GM23248 (cell line): ENCODE data around the gene TRAF3. TPM values are rescaled to one million over a fixed set of nuclear protein-coding genes. Genes with fewer than 3 reads are reported as not detected.

Experiments used
- DNase-seq: peaks from one replicate; pipeline ENCODE4 v3.0.0-alpha.2; 2015
- H2AFZ ChIP-seq: fragments of 200-600 bp; sonication (generic); 2 replicates; pipeline ENCODE4 v1.6.1; 2016; ENCODE audit warnings: antibody characterized with exemption
- H3F3A ChIP-seq: fragments of 200-600 bp; sonication (generic); 2 replicates; pipeline ENCODE4 v1.6.1; 2016; ENCODE audit warnings: mild to moderate bottlenecking, antibody characterized with exemption, mixed run types; ENCODE audit not compliant: insufficient read depth
- H3K27ac ChIP-seq: fragments of 200-600 bp; sonication (generic); 2 replicates; pipeline ENCODE4 v1.5.1; 2016; ENCODE audit warnings: mild to moderate bottlenecking
- H3K27me3 ChIP-seq: fragments of 200-600 bp; sonication (generic); replicated peaks from 2 replicates; pipeline ENCODE4 v1.6.1; 2016; ENCODE audit warnings: mild to moderate bottlenecking; ENCODE audit not compliant: insufficient read depth
- H3K36me3 ChIP-seq: fragments of 200-600 bp; sonication (generic); 2 replicates; pipeline ENCODE4 v1.6.1; 2016; ENCODE audit warnings: low read depth, mild to moderate bottlenecking
- H3K4me1 ChIP-seq: fragments of 200-600 bp; sonication (generic); 2 replicates; pipeline ENCODE4 v1.6.1; 2016; ENCODE audit warnings: mild to moderate bottlenecking; ENCODE audit not compliant: insufficient read depth
- H3K4me2 ChIP-seq: fragments of 200-600 bp; sonication (generic); one replicate; pipeline ENCODE4 v1.6.1; 2016; ENCODE audit warnings: mild to moderate bottlenecking; ENCODE audit not compliant: unreplicated experiment
- H3K4me3 ChIP-seq: fragments of 200-600 bp; sonication (generic); 2 replicates; pipeline ENCODE4 v1.5.1; 2016; ENCODE audit warnings: mild to moderate bottlenecking
- H3K79me2 ChIP-seq: fragments of 200-600 bp; sonication (generic); 2 replicates; pipeline ENCODE4 v1.6.1; 2016; ENCODE audit warnings: mild to moderate bottlenecking; ENCODE audit not compliant: insufficient read depth
- H3K9ac ChIP-seq: fragments of 200-600 bp; sonication (generic); 2 replicates; pipeline ENCODE4 v1.6.1; 2016; ENCODE audit warnings: mild to moderate bottlenecking
- H3K9me2 ChIP-seq: fragments of 200-600 bp; sonication (generic); 2 replicates; pipeline ENCODE4 v1.6.1; 2016; ENCODE audit warnings: mixed run types, mild to moderate bottlenecking, moderate library complexity; ENCODE audit not compliant: insufficient read depth
- H3K9me3 ChIP-seq: fragments of 200-600 bp; sonication (generic); one replicate; pipeline ENCODE4 v1.6.1; 2017; ENCODE audit warnings: low read depth
- H4K20me1 ChIP-seq: fragments of 200-600 bp; sonication (generic); 2 replicates; pipeline ENCODE4 v1.6.0; 2016; ENCODE audit not compliant: insufficient read depth
- EZH2 ChIP-seq: fragments of 200-600 bp; sonication (generic); IDR thresholded peaks from 2 replicates; pipeline ENCODE4 v1.6.1; 2018; ENCODE audit warnings: antibody characterized with exemption, mild to moderate bottlenecking; ENCODE audit not compliant: insufficient read depth, poor library complexity, severe bottlenecking
- EZH2phosphoT487 ChIP-seq: fragments of 200-600 bp; sonication (generic); IDR thresholded peaks from 2 replicates; pipeline ENCODE4 v1.6.1; 2018; ENCODE audit warnings: antibody characterized with exemption, moderate library complexity, mild to moderate bottlenecking, low read depth; ENCODE audit not compliant: insufficient read depth
- WGBS, 2 experiments: methylation state at CpG; one replicate each; pipeline ENCODE4 v1.1.6; 2015 to 2017; ENCODE audit warnings: low lambda C conversion rate in 2 of 2, low coverage in 1 of 2; ENCODE audit errors: missing lambda C conversion rate in 2 of 2; 5-methylcytosine and 5-hydroxymethylcytosine counted together
- in situ Hi-C: fragments of 300-500 bp; cut with MboI; formaldehyde crosslinking; loops from 2 replicates; pipeline ENCODE4 v1.15.0; 2020
- polyA plus RNA-seq: library from polyadenylated mRNA; unstranded; fragments of >200 nt; fragmentation: Nextera tagmentation; extraction: Ambion mirVana; gene quantifications from 2 replicates; pipeline ENCODE4 v1.2.1, GENCODE V29; 2016
- total RNA-seq: library from RNA; depleted of rRNA; stranded (reverse); fragments of >200 nt; shearing (Covaris generic); gene quantifications from 2 replicates; pipeline ENCODE4 v1.2.3, GENCODE V29; 2014

TRAF3 gene
- total and polyA plus RNA-seq, 2 experiments from 2014 or later, result 7.9 to 17.9 TPM

- no peak overlapping the region for H3K9ac ChIP-seq
Measured at GRCh38 chr14:102809870-102810269, 32.6 kb downstream of the TRAF3 start.

GRCh38 chr14:102810523-102810922 lies 33.3 kb downstream of the TRAF3 start:
- in situ Hi-C loops, result no loop called here
- Histone ChIP-seq H3K9ac (no peak overlapping the region), H3K27ac (no peak overlapping the region), H3K4me1 (no peaks in the 10 kb centered on the region; the same call in 1 of the 2 replicates), H3K27me3 (no peaks in the 10 kb centered on the region), H3K79me2 (peaks cover 96% of the 10 kb centered on the region), H3K9me3 (no peaks in the 10 kb centered on the region), H2AFZ (no peak overlapping the region), H3K9me2 (no peaks in the 10 kb centered on the region), H3F3A (no peaks in the 10 kb centered on the region), H3K36me3 (no peaks in the 10 kb centered on the region), H3K4me3 (no peak overlapping the region), H3K4me2 (no peak overlapping the region), H4K20me1 (no peaks in the 10 kb centered on the region; the same call in none of the 2 replicates)
- DNase-seq, result no peak
- TF ChIP-seq EZH2phosphoT487, result no peak
- TF ChIP-seq EZH2, result no peak
- 92 to 96% methylated on average over 3 of the region's 3 CpGs for WGBS, 2 experiments

More at GRCh38 chr14:102809870-102810269, 32.6 kb downstream of the TRAF3 start:
- in situ Hi-C loops, result no loop called here
- Histone ChIP-seq H3F3A (peaks cover 4% of the 10 kb centered on the region; the same call in 1 of the 2 replicates), H3K27me3 (no peaks in the 10 kb centered on the region), H3K9me3 (no peaks in the 10 kb centered on the region), H3K4me3 (no peak overlapping the region), H2AFZ (no peak overlapping the region), H3K27ac (no peak overlapping the region), H3K79me2 (peaks cover 95% of the 10 kb centered on the region), H3K9me2 (no peaks in the 10 kb centered on the region), H4K20me1 (no peaks in the 10 kb centered on the region; the same call in none of the 2 replicates), H3K36me3 (no peaks in the 10 kb centered on the region), H3K4me1 (no peaks in the 10 kb centered on the region; the same call in 1 of the 2 replicates), H3K4me2 (no peak overlapping the region)
- DNase-seq, result no peak
- TF ChIP-seq EZH2phosphoT487 (no peak), EZH2 (no peak)
- WGBS, 2 experiments, result 89% methylated on average over 3 of the region's 3 CpGs

GRCh38 chr14:102811254-102811963 lies 34.2 kb downstream of the TRAF3 start:
- DNase-seq, result no peak
- H4K20me1 ChIP-seq, result no peaks in the 10 kb centered on the region; the same call in none of the 2 replicates
- H3K4me2 ChIP-seq, result no peak overlapping the region
- peaks cover 96% of the 10 kb centered on the region for H3K79me2 ChIP-seq
- no peaks in the 10 kb centered on the region for H3K4me1 ChIP-seq
- H2AFZ ChIP-seq, result no peak overlapping the region
- H3K27ac ChIP-seq, result no peak overlapping the region
- H3K27me3 ChIP-seq, result no peaks in the 10 kb centered on the region
- H3K9me3 ChIP-seq, result no peaks in the 10 kb centered on the region
- no peaks in the 10 kb centered on the region for H3K36me3 ChIP-seq
- no peak for TF ChIP-seq EZH2phosphoT487
- no peak for TF ChIP-seq EZH2
- H3F3A ChIP-seq, result no peaks in the 10 kb centered on the region
- in situ Hi-C loops, result no loop called here
- no peaks in the 10 kb centered on the region for H3K9me2 ChIP-seq
- 92% methylated on average over 12 of the region's 12 CpGs for WGBS, 2 experiments
- no peak overlapping the region for H3K9ac ChIP-seq
- no peak overlapping the region for H3K4me3 ChIP-seq

- in situ Hi-C loops, result no loop called here
- Histone ChIP-seq H3F3A (no peaks in the 10 kb centered on the region), H3K27ac (no peak overlapping the region), H3K27me3 (no peaks in the 10 kb centered on the region), H3K4me1 (no peaks in the 10 kb centered on the region), H3K36me3 (no peaks in the 10 kb centered on the region), H3K9ac (no peak overlapping the region), H3K4me2 (no peak overlapping the region), H3K9me3 (no peaks in the 10 kb centered on the region), H2AFZ (no peak overlapping the region), H3K4me3 (no peak overlapping the region), H3K79me2 (peaks cover 96% of the 10 kb centered on the region), H3K9me2 (no peaks in the 10 kb centered on the region), H4K20me1 (peaks cover 3% of the 10 kb centered on the region)
- DNase-seq, result no peak
- WGBS, 2 experiments, result 99 to 100% methylated on average over 2 of the region's 2 CpGs
- TF ChIP-seq EZH2 (no peak), EZH2phosphoT487 (no peak)
Measured at GRCh38 chr14:102811971-102812370, 34.7 kb downstream of the TRAF3 start.
